HG03159 (cell line): ENCODE data around the gene POMGNT2.
"Not testable (repeated sequence)": the region's sequence is repeated elsewhere in the genome, so short reads cannot be mapped to it uniquely, and the experiment has no call there.

Experiments
- ATAC-seq: cut with Tn5 transposase; IDR thresholded peaks from one replicate; pipeline ENCODE4 v1.9.1; 2021; ENCODE audit warnings: mild to moderate bottlenecking, moderate library complexity; ENCODE audit not compliant: unreplicated experiment

Gene POMGNT2

DNA sequence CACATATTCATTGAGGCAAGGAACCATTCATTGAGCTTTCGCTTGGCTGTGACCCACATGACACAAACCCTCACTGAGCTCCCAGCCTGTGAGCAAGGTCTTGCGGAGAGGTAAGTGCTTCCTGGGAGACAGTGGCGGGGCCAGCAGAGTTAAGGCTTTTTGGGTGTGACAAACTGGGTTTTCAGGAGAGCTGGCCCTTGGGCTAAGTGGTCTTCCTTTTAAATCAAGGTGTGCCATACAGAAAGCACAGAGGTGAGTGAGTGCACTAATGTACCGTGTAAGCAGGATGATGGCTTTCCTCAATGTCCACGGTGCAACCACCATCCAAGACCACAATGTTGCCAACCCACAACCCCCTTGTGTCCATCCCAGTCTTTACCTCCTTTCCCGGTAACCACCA, 28.6 kb downstream of the POMGNT2 start:
- no peak for ATAC-seq

DNA sequence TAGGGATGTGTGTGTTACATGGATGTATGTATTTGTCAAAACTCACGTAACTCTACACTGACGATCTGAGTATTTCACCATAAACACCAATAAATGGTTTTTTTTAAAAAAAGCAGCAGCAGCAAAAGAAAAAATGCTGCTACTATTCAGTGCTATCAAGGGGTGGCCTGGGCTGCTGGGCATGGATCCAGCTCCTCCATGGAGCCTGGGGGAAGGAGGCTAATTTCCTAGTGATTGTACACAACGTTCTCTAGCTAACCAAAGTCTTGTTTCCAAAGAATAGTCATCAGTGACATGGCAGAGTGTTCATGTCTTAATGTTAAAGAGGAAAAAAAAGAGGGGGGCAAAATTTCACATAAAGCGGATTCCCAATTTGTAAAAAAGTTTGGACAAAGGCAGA, 29.0 kb downstream of the POMGNT2 start:
- no peak for ATAC-seq

DNA sequence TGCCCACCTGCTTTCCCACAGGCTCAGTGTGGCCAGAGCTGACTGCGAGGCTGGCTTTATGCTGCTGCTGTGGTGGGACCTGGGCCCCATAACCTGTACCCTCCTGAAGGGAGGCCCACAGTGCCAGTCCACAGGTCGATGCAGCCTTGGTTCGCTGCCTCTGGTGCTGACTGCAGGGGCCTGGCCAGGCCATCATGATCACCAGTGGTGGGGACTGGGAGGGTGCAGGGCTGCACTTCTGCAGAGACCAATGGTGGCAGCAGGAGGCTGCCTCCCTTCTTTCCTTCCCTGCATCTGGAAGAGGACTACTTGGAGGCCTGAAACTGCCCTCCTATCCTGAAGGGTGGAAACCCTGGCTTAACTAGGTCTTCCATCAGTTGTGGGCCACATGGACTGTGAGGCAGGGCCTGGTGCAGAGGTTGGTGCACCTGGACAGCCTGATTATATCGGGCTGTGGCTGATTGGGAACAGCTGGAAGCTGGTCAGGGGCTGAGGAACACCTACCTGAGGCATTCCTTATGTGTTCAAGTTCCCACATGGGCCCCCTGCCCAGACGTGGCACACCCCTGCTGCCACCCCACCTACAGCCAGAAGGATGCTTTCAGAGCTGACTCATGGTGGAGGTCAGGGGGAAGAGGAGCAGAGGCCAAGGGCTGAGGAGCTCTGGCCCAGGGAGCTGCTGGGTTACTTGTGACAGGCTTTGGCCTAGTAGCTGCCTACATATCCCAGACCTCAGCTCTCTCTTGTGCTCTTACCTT, 29.8 kb downstream of the POMGNT2 start:
- ATAC-seq = no peak

DNA sequence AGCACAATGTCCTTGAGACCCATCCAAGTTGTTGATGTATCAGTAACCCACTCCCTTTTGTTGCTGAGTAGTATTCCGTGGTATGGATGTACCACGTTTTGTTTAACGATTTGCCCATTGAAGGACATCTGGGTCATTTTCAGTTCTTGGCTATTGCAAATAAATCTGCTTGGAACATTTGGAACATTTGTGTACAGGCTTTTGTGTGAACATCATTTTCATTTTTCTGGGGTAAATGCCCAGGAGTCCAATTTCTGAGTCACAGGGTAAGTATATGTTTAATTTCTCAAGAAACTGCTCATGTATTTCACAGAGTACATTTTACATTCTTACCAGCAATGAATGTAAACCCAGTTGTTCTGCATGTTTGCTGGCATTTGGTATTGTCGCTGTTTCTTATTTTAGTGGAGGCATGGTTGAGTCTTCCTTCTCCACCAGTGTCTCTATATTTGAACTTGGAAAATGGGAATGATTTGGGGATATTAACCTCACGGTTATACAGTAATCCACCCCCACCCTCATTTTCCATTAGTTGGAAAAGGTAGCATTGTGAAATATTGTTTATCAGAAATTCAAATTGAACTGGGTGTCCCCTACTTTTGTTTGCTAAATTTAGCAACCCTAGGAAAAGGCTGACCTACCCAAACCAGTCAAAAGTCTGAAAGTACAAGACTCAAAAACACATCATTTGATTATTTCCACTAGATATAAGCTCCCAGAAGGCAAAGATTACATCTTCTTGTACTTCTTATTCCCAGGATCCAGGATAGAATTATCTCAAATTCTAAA, 30.8 kb downstream of the POMGNT2 start:
- no peak for ATAC-seq

DNA sequence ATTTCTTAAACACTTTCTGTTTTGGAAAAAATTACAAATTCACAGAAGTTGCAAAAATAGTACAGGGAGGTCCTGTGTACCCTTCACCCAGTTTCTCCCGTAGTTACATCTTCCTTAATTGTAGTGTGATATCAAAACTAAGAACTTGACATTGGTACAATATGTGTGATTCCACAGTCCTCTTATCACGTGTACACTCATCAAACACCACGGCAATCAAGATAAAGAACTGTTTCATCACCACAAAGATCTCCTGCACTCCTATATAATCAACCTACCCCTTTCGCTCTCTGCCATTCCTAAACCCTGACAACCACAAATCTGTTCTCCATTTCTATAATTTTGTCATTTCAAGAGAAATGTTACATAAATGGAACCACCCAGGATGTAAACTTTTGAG, 31.4 kb downstream of the POMGNT2 start:
- ATAC-seq = no peak

DNA sequence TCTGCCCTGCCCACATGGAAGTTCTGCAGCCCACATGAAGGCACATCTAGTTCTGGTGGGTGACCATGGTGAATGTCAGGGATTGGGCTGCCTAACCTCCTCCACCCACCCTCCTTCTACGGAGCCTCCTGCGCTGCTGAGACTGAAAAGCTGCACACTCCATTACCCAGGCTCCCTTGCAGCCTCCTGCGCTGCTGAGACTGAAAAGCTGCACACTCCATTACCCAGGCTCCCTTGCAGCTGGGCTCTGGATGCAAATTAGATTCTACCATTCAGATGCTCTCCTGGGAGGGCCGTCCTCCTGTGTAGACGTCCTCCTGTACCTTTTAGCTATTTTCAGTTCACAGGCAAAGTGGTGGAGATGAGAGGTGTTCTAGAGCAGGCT, 32.1 kb downstream of the POMGNT2 start:
- no peak for ATAC-seq

DNA sequence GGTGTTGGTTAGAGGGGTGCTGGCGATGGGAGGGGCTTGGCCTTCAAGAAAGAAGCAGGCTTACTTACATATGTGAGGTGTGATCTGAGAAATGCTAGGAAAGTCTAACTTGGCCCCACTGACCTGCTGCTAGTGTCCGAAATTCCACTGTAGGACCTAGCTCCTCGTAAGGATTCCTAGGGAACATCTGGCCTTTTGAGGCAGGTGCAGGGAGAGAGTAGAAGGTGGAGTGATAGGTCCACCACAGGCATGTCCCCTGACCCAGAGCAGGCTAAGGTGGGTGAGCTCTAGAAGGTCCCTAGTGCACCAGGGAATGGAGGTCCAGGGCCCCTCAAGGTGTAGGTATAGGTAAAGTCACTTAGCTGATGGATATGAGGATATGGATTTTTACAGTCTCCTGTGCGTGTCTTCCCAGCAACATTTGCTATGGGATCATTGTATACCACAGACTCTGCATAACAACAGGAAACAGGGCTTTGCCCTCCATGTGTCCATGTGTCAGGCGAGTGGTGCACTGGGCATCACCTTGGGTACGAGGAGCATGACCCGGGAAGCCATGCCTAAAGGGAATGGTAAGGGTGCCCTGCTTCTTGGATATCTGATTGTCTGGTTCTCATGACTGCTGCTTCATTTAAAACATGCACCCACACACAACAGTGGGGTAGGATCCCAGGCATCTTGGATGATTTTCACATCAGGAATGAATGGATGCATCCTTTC, 32.6 kb downstream of the POMGNT2 start:
- ATAC-seq = no peak

DNA sequence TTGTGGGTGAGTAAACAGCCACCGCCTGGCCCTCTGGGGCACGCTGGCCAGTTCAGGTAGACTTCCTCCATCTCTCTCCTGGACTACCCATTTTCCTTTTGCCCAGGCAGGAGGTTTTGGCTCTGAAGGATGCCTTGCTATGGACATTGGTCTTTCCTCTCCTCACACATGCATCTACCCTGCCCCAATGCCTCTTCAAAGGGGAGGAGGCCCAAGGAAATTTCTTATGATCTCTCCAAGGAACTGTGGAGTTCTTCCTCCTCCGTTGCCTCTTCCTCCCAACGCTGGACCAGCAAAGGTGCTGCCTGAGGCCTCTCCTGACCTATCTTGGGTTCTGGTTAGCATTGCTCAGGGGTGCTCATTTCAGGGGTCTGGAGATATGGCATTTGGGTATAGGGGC, 33.5 kb downstream of the POMGNT2 start:
- ATAC-seq = no peak

DNA sequence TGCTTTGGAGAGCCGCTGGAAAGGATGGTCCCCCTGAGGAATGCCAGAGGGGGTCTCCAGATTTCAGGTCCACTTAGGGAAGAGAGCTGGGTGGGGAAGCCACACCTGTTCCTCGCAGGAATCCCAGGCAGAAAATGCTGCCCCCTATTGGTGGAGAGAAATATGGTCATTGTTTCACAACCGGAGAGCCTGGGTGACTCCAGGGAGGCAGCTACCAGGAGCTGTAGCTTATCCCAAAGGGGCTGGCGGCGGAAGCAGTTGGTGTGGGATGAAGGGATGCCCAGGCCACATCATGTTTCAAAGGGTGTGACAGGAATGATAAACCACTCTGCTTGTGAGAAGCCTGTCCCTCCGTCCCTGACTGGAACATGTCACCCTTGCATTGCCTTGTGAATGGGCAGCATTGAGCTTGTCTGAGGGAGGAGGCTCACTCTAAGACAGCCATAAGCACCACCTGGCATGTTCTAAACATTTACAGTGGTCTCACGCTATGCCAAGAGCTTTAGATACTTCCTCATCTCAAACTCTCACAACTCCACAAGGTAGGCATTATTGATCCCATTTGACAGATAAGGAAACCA, 34.5 kb downstream of the POMGNT2 start:
- ATAC-seq = no peak

DNA sequence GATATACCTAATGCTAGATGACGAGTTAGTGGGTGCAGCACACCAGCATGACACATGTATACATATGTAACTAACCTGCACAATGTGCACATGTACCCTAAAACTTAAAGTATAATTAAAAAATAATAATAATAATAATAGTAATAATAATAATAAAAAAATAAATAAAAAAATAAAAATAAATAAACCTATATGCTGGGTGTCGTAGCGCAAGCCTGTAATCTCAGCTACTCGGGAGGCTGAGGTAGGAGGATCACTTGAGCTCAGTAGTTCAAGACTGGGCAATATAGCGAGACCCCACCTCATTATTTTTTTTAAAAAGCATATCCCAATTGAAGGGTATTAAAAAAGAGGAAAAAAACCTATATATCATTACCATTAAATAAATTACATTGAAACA, 35.2 kb downstream of the POMGNT2 start:
- not testable (repeated sequence) for ATAC-seq

DNA sequence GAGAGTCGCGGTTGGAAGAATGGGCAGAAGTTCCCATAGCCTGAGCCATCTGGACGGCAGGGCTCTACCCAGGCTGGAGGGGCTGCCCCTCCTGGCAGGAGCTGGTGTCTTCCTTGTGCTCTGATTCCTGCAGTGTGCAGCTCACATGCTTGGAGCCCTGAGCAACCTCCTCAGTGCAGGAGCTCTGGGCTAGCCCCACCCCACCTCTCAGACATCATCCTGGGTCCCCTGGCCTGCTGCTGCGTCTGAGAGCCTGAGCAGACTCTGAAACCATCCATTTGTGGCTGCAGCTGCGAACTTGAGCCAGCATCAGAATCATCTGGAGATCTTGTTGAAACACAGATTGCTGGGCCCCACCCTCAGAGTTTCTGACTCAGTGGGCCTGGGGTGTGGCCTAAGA, 42.8 kb downstream of the POMGNT2 start:
- no peak for ATAC-seq

DNA sequence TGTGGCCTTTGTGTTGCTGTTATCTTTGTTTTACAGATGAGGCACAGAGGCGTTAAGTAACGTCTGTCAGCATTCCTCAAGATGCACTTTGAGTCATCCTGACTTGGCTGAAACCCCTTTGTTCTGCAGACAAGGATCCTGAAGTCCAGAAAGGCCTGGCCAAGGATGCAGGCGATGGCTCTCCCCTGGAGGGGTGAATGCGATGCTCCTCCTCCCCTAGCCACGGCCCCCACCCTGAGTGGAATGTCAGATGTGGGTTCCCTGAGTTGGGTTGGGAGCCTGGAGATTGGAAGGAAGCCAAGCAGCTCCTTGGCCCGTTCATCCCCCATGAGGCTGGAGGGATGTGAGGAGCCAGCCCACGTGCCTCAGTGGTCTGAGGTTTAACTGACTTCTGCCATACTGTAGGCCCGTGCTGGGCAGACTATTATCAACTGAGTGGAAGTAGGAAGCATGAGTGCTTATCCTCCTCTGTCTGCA, 43.3 kb downstream of the POMGNT2 start:
- ATAC-seq = no peak

DNA sequence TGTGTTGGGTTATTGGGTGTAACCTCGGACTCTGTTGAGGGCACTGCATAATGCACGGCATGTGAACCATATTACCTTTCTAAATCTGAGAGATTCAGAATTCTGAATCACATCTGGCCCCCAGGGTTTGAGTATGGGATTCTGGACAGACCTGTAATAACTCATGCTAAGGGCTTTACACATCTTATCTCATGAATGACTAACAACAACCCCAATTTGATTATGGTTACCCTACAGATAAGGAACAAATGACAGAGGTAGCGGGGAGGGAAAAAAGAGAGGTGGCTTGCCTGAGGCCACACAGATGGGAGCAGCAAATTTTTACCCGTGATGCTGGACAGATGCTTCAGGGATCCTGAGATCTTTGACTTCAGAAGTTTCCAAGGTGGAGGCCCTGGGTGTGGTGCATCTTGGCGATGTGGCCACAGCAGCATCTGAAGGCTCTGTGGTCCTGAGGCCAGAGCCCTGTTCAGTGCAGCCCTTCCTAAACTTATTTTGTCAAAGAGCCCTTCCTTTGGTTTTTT, 43.8 kb downstream of the POMGNT2 start:
- ATAC-seq = no peak

DNA sequence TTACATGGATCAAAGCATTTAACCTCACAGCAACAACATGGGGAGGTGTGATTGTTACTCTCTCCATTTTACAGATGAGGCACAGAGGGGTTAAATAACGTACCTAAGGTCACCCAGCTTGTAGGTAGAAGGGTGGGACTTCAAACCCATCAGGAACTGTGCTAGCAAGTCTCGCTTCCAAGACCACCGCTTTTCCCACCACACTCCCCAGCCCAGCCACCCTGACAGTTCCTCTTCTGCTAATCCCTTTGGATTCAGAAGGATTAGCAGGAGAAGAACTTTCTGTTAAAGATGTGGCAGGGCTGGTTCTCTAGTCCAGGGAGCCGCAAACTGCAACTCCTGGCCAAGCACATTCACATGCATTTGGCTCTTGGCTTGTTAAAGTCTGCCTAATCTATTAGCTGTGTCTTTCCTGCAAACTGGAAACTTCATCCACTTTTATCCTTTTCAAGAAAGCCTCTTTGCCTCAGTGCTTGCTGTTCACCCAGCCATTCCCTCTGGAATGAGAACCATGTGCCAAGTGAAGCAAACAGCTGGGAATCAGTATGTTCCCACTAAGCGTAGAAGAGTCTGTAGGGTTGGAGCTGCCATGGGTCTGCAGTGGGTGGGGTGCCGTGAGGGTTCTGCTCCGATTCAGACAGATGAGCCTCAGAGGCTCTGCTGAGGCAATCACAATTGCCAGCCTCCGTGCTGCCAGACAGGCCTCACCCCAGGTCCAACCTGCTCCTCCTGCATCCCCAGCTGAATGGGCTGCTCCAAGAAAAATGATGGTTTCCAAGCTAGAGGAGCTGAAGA, 44.6 kb downstream of the POMGNT2 start:
- ATAC-seq = no peak

DNA sequence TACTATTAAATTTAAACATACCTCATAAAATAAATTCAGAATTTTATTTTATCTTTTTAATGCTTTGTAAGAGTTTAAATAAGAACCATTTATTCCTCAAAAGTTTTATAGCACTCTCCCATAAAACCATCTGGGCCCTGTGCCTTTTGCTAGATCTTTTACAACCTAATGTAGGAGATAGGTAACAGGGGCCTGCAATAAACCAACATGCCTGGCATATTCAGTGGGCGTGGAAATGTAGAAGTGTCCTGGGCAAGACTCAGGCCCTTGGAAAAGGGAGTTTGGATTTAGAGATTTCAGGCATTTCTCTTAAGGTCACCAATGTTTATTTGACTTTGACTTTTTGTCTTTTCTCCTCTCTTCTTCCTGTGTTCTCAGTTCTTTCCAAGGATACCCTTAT, 46.4 kb downstream of the POMGNT2 start:
- ATAC-seq = no peak

DNA sequence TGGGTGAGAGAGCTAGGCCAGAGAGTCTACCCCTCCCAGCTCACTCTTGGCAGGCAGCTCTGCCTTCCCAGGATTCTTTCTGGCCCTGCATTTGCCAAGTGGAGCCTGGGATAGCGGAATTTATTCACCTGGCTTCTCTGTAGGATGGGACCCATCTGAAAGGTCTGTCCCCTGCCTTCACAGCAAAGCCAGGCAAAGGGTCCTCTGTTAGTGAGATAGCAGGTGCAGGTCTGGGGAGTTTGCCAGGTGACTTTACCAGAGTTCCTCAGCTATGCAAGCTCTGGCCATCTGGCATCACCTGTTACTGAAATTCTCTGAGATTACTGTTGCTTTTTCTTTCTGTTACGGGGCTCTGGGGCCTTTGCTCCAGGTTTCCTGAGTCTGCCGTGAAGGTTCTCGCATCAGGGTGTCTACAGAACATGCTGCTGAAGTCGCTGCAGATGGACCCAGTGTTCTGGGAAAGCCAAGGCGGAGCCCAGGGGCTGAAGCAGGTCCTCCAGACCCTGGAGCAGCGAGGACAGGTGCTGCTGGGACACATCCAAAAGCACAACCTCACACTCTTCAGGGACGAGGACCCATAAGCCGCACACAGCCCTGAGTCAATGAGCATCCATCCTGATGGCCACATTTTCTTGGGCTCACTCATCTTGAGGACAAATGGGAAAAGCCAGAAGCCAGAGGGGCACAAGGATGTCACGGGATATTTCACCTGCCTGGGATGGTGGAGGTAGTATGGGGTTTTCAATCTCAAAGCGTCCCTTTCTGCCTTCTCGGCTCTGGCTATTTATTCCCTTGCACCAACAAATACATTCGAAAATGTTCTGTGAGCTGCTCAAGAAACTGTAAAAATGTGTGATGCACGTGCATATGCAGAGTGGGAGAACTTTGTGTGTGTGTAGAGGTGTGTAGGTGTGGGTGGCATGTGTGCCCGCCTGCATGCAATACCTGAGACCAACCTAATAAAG, 49.8 kb downstream of the POMGNT2 start:
- ATAC-seq = no peak

DNA sequence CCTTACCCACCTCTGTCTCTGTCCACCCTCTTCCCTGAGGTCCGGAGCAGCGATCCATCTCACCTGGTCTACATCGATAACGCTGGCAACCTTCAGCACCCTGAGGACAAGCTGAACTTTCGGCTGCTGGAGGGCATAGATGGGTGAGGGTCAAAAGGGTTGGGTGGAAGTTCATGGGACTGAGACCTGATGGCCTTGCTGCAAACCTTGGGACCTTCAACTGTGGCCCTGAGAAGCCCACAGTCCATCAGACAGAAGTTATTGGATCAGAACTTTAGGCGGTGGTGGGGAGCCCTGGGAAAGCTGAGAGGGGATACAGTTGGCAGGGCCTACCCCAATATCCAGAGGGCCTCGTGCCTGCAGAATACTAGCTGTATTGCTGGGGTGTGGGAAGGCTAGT, 50.5 kb downstream of the POMGNT2 start:
- no peak for ATAC-seq

DNA sequence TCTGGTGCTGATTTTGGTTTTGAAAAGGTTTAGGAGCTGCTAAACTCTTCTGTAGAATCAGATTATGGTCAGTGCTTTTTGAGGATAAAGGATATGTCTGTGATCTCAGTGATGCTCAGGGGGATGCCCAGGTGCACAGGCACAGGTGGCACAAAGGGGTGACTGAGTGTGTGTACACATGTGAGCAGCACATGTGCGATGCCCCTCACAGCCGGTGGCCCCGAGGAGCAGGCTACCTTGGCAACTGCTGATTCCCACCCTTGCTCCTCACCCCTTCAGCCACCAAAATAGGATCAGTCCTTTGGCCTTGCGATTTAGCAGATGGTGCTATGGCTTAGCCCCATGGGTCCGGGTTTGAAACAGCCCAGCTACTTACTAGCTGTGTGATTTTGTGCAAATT, 51.1 kb downstream of the POMGNT2 start:
- no peak for ATAC-seq

DNA sequence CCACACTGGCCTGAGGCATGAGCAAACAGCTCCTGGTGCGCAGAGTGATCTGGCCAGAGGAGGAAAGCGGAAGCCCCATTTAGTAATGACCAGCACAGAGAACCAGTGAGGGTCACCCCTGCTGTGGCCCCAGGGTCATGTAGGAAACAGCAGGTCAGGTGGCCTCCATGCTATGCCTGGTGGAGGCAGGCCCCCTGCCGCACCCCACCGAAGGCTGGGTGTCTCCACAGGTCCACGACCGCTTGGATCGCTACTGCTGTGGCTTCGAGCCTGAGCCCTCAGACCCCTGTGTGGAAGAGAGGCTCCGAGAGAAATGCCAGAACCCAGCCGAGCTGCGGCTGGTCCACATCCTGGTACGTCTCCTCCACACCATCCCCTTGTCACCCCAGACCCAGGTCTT, 52.6 kb downstream of the POMGNT2 start:
- no peak for ATAC-seq
